Motor neuron (in vitro differentiated cells): ENCODE data around the gene DNMT3L. TPM values are rescaled to one million over a fixed set of nuclear protein-coding genes. Genes with fewer than 3 reads are reported as not detected.
"Not testable (repeated sequence)": the region's sequence is repeated elsewhere in the genome, so short reads cannot be mapped to it uniquely, and the experiment has no call there.

Experiments
- ATAC-seq, 8 experiments: fragments of 200-7000 bp; cut with Tn5 transposase; replicated peaks in 6 of 8; 2 replicates each; pipeline ENCODE4 v1.8.0; 2021; ENCODE audit warnings: mild to moderate bottlenecking in 8 of 8, moderate library complexity in 8 of 8
- H3K27ac ChIP-seq, 2 donors: fragments of 250-450 bp; sonication (Bioruptor Pico); 2 replicates each; pipeline ENCODE4 v1.9.0; 2021; ENCODE audit warnings: antibody characterized with exemption in 2 of 2, mild to moderate bottlenecking in 2 of 2, moderate library complexity in 1 of 2
- H3K4me1 ChIP-seq, 2 donors: fragments of 250-450 bp; sonication (Bioruptor Pico); replicated peaks in 1 of 2; 2 replicates each; pipeline ENCODE4 v1.6.1; 2021; ENCODE audit warnings: antibody characterized with exemption in 2 of 2, mild to moderate bottlenecking in 2 of 2, moderate library complexity in 1 of 2
- H3K4me3 ChIP-seq, 5 donors: fragments of 250-450 bp; sonication (Bioruptor Pico); 2 replicates each; pipeline ENCODE4 v1.9.0; 2021; ENCODE audit warnings: antibody characterized with exemption in 5 of 5, mild to moderate bottlenecking in 5 of 5, moderate library complexity in 4 of 5
- WGBS, 10 experiments: fragments of 450-650 bp; shearing (Covaris generic); methylation state at CpG; one replicate each; pipeline ENCODE4 v1.0.0; 2022; 5-methylcytosine and 5-hydroxymethylcytosine counted together
- in situ Hi-C, 9 experiments: fragments of 400-800 bp; cut with MboI; loops; one replicate each; pipeline ENCODE4 v1.15.0; 2021; ENCODE audit warnings: low sequenced_read_pairs in 9 of 9, low pct_unique_long_range_greater_than_20kb in 2 of 9; ENCODE audit not compliant: unreplicated experiment in 9 of 9
- total RNA-seq, 8 experiments: library from RNA; unstranded; fragments of 300-600 nt; gene quantifications; 2 replicates each; pipeline versions ENCODE4 v1.2.3 to v1.2.4, GENCODE V29; 2022

Gene DNMT3L
- total RNA-seq, 8 experiments from 2014 or later: 0.19 to 1.2 (median 0.26) TPM; not detected in 4

DNA sequence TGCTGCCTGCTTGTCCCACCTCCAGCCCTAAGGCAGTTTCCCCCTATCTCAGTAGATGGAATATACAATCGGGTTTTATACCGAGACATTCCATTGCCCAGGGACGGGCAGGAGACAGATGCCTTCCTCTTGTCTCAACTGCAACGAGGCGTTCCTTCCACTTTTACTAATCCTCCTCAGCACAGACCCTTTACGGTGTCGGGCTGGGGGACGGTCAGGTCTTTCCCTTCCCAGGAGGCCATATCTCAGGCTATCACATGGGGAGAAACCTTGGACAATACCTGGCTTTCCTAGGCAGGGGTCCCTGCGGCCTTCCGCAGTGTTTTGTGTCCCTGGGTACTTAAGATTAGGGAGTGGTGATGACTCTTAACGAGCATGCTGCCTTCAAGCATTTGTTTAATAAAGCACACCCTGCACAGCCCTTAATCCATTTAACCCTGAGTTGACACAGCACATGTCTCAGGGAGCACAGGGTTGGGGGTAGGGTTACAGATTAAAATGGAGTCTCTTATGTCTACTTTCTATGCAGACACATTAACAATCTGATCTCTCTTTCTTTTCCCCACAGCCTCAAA, 21.6 kb upstream of the DNMT3L start:
- peaks cover 13% of the 10 kb centered on the region in 2 donors for H3K4me1 ChIP-seq
- in situ Hi-C loops, H3K27ac ChIP-seq, ATAC-seq, H3K4me3 ChIP-seq: not testable (repeated sequence)
- WGBS, 10 experiments: 80% methylated on average over 1 of the region's 11 CpGs; no CpG with 5 or more reads in 9 of the 10 experiments

DNA sequence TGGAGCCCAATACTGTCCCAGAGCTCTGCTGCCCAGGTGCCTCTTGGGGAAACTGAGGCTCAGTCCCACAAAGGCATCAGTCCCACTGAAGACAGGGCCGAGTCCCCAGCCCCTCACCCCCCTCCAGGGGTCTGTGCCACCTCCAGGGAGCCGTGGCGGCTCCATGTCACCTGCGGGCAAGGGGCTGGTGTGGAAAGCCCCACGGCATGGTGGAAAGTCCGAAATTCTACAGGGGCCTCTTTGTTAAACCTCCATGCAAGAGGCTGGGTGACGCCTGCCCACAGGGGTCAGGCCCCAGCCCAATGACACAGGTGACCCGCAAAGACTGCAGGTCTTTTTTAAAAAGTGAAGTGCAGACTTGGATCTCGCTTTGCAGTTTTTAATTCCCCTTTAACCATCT, 20.7 kb upstream of the DNMT3L start:
- in situ Hi-C loops: no loop called here
- WGBS, 10 experiments: 80 to 83% methylated on average over 1 to 2 of the region's 9 CpGs; no CpG with 5 or more reads in 8 of the 10 experiments
- Histone ChIP-seq H3K4me3 (no peak overlapping the region), H3K4me1 (peaks cover 13% of the 10 kb centered on the region in 2 donors), H3K27ac (no peak overlapping the region)
- ATAC-seq: no peak

DNA sequence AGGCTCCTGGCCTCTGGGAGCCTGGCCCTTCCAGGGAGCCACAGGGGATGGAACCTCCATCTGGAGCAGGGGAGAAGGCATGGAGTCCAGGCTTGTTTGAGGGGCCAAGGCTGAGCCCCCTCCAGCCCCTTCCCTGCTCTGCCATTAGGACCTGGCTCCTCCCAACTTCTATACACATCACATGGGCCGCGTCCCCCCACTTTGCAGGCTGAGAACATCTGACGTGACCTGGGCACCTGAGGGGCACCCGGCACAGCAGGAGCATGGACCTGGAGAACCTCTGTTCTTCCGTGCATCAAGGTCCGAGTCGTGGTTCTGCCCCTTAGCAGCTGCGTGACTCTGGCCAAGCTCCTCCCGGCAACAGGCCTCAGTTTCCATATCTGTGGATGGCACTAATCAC, 20.1 kb upstream of the DNMT3L start:
- peaks cover 13% of the 10 kb centered on the region in 2 donors for H3K4me1 ChIP-seq
- in situ Hi-C loops: no loop called here
- H3K4me3 ChIP-seq: no peak overlapping the region
- H3K27ac ChIP-seq: no peak overlapping the region
- WGBS, 10 experiments: 80 to 97% (median 96%) methylated on average over 1 to 5 of the region's 9 CpGs; no CpG with 5 or more reads in 5 of the 10 experiments
- no peak for ATAC-seq

DNA sequence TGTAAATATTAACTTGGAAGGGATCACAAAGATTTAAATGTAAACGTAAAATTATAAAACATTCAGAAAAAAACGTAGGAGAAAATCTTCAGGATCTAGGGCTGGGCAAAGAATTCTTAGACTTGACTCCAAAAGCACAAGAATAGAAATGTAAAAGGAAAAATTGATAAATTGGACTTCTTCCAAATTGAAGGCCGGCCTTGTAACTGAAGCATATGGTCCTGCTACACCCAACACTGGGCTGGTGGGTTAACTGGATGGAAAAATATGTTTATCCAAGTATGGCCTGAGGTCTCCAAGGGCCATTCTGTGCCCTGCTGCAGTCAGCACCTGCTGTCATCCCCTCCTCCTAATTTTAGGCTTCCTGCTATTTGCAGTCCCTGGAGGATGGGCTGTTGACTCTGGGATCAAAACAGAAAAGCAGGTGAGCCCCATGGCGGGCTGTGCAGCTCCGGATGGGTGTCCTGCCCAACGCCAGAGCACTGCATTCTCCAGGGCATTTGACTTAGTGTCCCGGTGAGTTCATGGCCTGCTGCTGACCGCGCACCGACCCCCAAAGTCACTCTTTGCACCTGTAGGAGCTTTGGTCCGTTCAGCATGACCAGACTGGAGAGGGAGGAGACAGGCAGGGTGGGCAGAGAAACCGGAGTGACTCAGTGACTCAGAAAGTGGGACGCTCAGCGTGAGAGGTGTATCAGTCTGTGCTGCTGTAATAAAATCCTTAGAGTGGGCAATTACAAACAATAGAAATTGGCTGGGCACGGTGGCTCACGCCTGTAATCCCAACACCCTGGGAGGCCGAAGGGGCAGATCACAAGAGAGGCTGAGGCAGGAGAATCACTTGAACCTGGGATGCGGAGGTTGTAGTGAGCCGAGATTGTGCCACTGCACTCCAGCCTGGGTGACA, 17.9 kb upstream of the DNMT3L start:
- H3K4me3 ChIP-seq: no peak overlapping the region
- peaks cover 7 to 8% of the 10 kb centered on the region in 2 donors for H3K4me1 ChIP-seq
- ATAC-seq: peak in 1 of 8 experiments; percentile 36
- in situ Hi-C loops: no loop called here
- no peak overlapping the region for H3K27ac ChIP-seq
- WGBS, 10 experiments: 42 to 100% (median 76%) methylated on average over 1 to 13 of the region's 19 CpGs

DNA sequence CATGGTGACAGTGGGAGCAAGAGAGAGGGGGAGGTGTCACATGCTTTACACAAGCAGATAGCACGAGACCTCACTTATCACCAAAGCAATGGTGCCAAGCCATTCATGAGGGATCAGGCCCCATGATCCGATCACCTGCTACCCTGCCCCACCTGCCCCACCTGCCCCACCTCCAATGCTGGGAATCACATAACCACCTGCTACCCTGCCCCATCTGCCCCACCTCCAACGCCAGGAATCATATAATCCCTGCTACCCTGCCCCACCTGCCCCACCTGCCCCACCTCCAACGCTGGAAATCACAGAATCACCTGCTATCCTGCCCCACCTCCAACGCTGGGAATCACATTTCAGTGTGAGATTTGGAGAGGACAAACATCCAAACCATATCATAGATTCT, 13.3 kb upstream of the DNMT3L start:
- Histone ChIP-seq H3K4me3 (no peak overlapping the region), H3K27ac (no peak overlapping the region), H3K4me1 (no peaks in the 10 kb centered on the region)
- WGBS, 10 experiments: 0 to 56% methylated on average over 1 to 3 of the region's 5 CpGs; no CpG with 5 or more reads in 8 of the 10 experiments
- no peak for ATAC-seq
- in situ Hi-C loops: no loop called here

DNA sequence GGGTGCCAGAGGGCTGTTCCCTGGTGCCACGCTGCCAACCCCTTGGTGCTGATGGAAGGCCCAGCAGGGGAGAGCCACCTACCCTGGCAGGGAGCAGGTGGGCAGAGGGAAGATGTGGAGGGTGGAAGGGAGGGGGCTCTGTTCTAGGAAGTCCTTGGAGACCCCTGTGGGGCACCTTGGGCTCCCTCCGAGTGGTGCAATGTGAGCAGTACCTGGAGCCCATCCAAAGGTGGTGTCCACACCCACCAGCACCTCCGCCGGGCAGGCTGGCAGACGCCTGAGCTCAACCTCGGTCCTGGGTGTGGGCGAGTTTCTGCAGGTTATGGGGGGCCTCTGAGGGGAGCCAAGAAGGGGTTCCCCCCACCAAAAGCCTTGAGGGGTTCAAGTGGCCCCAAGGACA, 11.3 kb upstream of the DNMT3L start:
- Histone ChIP-seq H3K4me3 (no peak overlapping the region), H3K27ac (no peak overlapping the region), H3K4me1 (no peaks in the 10 kb centered on the region)
- in situ Hi-C loops: no loop called here
- ATAC-seq: no peak
- 100% methylated on average over 2 of the region's 7 CpGs; no CpG with 5 or more reads in 9 of the 10 experiments for WGBS, 10 experiments

DNA sequence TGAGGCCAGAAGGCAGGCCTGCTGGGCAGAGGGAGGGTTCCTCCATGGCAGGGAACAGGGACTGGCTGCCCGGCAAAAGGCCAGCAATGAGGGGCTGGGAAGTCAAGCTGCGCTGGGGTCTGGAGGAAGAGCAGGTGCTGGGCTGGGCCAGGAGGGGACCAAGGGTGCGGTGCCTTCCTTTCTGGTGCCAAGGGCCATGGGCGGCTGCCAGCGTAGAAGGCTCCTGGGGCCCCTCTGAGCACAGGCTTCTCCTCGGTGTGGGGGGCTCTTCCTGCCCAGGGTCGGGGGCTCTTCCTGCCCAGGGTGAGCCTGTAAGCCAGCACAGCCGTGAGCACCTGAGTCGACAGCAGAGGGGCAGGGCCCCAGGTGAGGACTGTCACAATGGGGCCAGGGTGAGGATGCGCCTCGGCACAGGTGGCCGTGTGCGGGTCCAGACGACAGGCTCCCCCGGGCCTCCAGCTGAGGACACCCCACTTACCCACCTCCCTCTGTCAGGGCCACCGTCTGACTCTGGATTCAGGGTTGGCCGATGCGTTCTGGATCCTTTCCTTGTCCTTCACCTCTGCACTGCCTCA, 10.7 kb upstream of the DNMT3L start:
- H3K4me1 ChIP-seq: no peaks in the 10 kb centered on the region
- in situ Hi-C loops: no loop called here
- ATAC-seq: no peak
- H3K4me3 ChIP-seq: no peak overlapping the region
- H3K27ac ChIP-seq: no peak overlapping the region
- WGBS, 10 experiments: 65 to 85% (median 73%) methylated on average over 1 to 13 of the region's 18 CpGs; no CpG with 5 or more reads in 5 of the 10 experiments

DNA sequence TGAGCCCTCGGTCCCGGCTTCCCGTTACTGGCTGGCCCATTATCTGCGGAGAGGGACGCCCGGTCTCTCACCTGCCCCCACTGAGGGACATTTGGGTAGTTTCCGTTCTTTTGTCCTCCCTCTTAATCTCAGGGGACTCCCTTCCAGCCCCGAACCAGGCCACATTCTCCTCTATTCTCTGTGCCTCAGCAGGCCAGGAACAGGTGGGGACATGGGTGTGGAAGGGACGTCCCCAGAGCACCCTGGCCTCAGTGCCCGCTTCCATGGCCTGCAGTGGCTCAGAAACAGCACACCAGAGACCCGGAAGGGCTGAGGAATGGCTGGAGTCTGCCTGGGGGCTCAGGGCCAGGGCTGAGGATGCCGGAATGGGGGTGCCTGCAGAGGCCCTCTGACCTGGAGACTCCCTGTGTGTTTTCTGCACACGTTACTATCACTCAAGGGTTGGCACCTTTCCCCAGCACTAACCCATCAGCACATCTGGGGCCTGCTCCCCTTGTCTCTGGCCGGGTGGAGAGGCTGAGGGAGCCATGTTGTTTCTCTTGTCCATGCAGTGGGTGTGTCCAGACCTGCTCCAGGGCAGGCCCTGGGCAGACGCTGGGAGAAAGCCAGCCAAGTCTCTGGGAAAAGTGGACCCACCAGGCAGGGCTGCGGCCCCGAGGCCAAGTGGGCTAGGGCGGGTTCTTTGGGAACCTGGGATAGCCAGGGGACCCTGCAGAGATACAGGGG, 10.0 kb upstream of the DNMT3L start:
- H3K4me1 ChIP-seq: no peaks in the 10 kb centered on the region
- no peak overlapping the region for H3K27ac ChIP-seq
- ATAC-seq: peak in 2 of 8 experiments; percentile 56 to 66
- 0 to 100% (median 73%) methylated on average over 1 to 5 of the region's 18 CpGs; no CpG with 5 or more reads in 3 of the 10 experiments for WGBS, 10 experiments
- no peak overlapping the region for H3K4me3 ChIP-seq
- in situ Hi-C loops: no loop called here

DNA sequence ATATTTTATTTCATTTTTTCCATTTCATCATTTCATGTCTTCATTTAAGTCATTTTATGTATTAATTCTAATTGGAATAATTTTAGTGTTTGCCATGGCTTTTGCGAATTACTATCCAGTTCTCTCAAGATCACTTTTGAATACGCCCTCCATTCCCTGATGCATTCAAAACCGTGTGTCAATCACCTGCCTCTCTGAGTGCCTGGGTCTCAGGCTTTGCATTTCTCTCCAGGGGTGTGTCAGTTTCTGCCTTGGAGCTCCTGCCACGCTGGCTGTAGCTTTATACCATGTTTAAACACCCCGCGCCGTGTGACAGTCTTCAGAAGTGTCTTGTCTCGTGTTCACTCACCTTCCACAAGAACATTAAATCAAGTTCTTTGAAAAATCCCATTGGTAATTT, 7.4 kb upstream of the DNMT3L start:
- in situ Hi-C loops: no loop called here
- Histone ChIP-seq H3K4me3 (no peak overlapping the region), H3K4me1 (no peaks in the 10 kb centered on the region), H3K27ac (no peak overlapping the region)
- WGBS, 10 experiments: 42 to 70% (median 64%) methylated on average over 2 to 8 of the region's 8 CpGs; no CpG with 5 or more reads in 1 of the 10 experiments
- ATAC-seq: no peak

DNA sequence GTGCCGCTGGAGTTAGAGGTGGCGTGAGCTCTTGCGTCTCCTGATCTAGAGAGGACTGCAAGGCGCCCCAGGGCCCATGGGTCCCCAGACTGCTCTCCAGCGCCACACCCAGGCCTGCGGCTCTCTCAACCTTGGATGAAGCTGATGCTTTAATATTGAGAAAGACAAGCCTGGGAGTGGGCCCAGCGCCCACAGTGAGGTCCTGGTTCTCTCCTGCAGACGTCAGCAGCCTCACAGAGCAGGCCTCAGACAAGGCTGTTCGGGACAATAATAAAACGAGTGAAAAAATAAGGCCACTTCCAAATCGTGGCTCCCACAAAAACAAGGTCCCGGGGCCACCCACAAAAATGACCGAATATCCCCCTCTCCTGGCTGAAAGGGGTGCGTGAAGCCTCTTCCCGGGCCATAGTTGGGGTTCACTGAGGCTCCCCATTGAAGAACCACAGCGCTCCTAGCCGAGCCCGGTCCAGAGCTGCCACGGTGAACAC, 6.0 kb upstream of the DNMT3L start:
- no peak for ATAC-seq
- 50 to 90% (median 78%) methylated on average over 2 to 8 of the region's 19 CpGs; no CpG with 5 or more reads in 3 of the 10 experiments for WGBS, 10 experiments
- in situ Hi-C loops: no loop called here
- Histone ChIP-seq H3K4me3 (no peak overlapping the region), H3K27ac (no peak overlapping the region), H3K4me1 (peaks cover 10% of the 10 kb centered on the region in 2 donors)

DNA sequence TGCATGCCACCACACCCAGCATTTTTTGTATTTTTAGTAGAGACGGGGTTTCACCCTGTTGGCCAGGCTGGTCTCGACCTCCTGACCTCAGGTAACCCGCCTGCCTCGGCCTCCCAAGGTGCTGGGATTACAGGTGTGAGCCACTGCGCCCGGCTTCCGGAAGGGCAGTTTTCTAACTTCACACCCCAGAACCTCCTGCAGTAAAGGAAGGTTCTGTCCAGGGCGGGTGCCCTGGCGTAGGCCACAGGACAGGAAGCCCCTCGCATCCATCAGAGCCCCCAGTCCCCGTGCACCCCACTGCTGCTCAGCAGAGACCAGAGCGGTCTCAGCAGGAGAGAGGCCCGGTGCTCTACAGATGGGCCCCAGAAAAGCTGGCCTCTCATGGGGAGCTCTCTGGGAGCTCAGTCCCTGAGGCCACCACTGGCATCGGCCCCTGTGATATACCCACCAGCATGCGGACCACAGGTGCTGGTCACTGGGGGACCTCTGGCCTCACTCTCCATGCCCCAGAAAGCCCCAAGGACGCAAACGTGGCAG, 4.1 kb upstream of the DNMT3L start:
- Histone ChIP-seq H3K27ac (no peak overlapping the region), H3K4me3 (no peak overlapping the region), H3K4me1 (peaks cover 10% of the 10 kb centered on the region in 2 donors)
- in situ Hi-C loops: no loop called here
- no peak for ATAC-seq
- WGBS, 10 experiments: 37 to 100% (median 90%) methylated on average over 1 to 8 of the region's 17 CpGs; no CpG with 5 or more reads in 2 of the 10 experiments

DNA sequence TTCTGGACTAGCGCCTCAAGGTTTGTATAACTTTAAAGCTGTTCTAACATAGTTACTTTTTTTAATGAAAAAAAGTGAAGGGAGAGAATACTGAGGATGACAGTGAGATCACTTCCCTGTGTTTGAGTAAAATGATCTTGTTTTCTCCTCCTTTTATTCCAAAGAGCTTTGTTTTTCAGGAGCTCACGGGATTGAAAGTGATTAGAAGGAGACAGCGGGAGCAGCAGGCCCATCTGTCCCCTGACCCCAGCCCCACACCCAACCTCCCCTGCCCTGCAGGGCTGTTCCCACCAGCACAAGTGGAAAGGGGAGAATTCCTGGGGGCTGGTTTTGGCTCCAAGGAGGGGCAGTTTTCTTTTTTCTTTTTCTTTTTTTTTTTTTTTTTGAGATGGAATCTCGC, 2.1 kb upstream of the DNMT3L start:
- H3K4me1 ChIP-seq: peaks cover 10% of the 10 kb centered on the region in 2 donors
- no peak overlapping the region for H3K4me3 ChIP-seq
- WGBS, 10 experiments: 50 to 100% (median 90%) methylated on average over 1 to 2 of the region's 4 CpGs; no CpG with 5 or more reads in 6 of the 10 experiments
- H3K27ac ChIP-seq: no peak overlapping the region
- in situ Hi-C loops: no loop called here
- peak in 3 of 8 experiments; percentile 34 to 64 (median 64) for ATAC-seq
